Neural cell (in vitro differentiated cells): Measurements from ENCODE around the gene FMN2. TPM values are rescaled to one million over a fixed set of nuclear protein-coding genes. Genes with fewer than 3 reads are reported as not detected.
"Not testable (repeated sequence)": the region's sequence is repeated elsewhere in the genome, so short reads cannot be mapped to it uniquely, and the experiment has no call there.

Source experiments
- H2AFZ ChIP-seq: fragments of 200-600, 300-800 bp; sonication (generic), shearing (Covaris generic); 2 replicates; pipeline ENCODE4 v1.6.0; 2014; ENCODE audit warnings: low read depth, mild to moderate bottlenecking, antibody characterized with exemption, low read length, moderate library complexity
- H3F3A ChIP-seq: fragments of 200-600 bp; shearing (Covaris generic); 2 replicates; pipeline ENCODE4 v1.6.1; 2016; ENCODE audit warnings: mild to moderate bottlenecking, moderate library complexity, mixed read lengths, antibody characterized with exemption, low read length; ENCODE audit not compliant: insufficient read depth, poor library complexity, severe bottlenecking
- H3K27ac ChIP-seq: fragments of 200-600, 300-800 bp; sonication (generic), shearing (Covaris generic); 2 replicates; pipeline ENCODE4 v1.5.1; 2014; ENCODE audit warnings: mild to moderate bottlenecking, low read length, moderate library complexity
- H3K27me3 ChIP-seq: fragments of 300-800, 200-600 bp; sonication (generic), shearing (Covaris generic); 2 replicates; pipeline ENCODE4 v1.6.0; 2014; ENCODE audit warnings: mild to moderate bottlenecking, low read depth, low read length, moderate library complexity; ENCODE audit not compliant: insufficient read depth
- H3K36me3 ChIP-seq: fragments of 300-800, 200-600 bp; sonication (generic), shearing (Covaris generic); 2 replicates; pipeline ENCODE4 v1.5.1; 2014; ENCODE audit warnings: mild to moderate bottlenecking, antibody characterized with exemption, low read length, moderate library complexity; ENCODE audit not compliant: insufficient read depth
- H3K4me2 ChIP-seq: fragments of 300-800, 200-600 bp; sonication (generic), shearing (Covaris generic); 2 replicates; pipeline ENCODE4 v1.6.0; 2014; ENCODE audit warnings: mild to moderate bottlenecking, low read length
- H3K4me3 ChIP-seq: fragments of 300-800, 200-600 bp; sonication (generic), shearing (Covaris generic); 2 replicates; pipeline ENCODE4 v1.5.1; 2014; ENCODE audit warnings: mild to moderate bottlenecking, low read length, moderate library complexity
- H3K79me2 ChIP-seq: fragments of 200-600 bp; shearing (Covaris generic); replicated peaks from 2 replicates; pipeline ENCODE4 v1.6.0; 2014; ENCODE audit warnings: mild to moderate bottlenecking, low read length, moderate library complexity; ENCODE audit not compliant: insufficient read depth
- H3K9ac ChIP-seq: fragments of 300-800, 200-600 bp; sonication (generic), shearing (Covaris generic); 2 replicates; pipeline ENCODE4 v1.6.1; 2016; ENCODE audit warnings: mild to moderate bottlenecking, low read length, mixed read lengths
- H3K9me2 ChIP-seq: fragments of 200-600 bp; shearing (Covaris generic); 2 replicates; pipeline ENCODE4 v1.6.1; 2016; ENCODE audit warnings: mild to moderate bottlenecking, low read length, mixed read lengths; ENCODE audit not compliant: insufficient read depth
- H3K9me3 ChIP-seq: fragments of 200-600, 300-800 bp; sonication (generic), shearing (Covaris generic); 2 replicates; pipeline ENCODE4 v1.6.1; 2016; ENCODE audit warnings: mild to moderate bottlenecking, mixed run types, low read length, moderate library complexity, mixed read lengths
- H4K20me1 ChIP-seq: fragments of 200-600 bp; shearing (Covaris generic); 2 replicates; pipeline ENCODE4 v1.6.1; 2016; ENCODE audit warnings: mild to moderate bottlenecking, mixed run types; ENCODE audit not compliant: insufficient read depth
- EP300 ChIP-seq: fragments of 450-650 bp; conservative IDR thresholded peaks from 2 replicates; pipeline ENCODE4 v1.6.1; 2014; ENCODE audit warnings: antibody characterized with exemption, mild to moderate bottlenecking, moderate library complexity; ENCODE audit not compliant: poor library complexity, severe bottlenecking
- EZH2 ChIP-seq: fragments of 200-600, 300-800 bp; shearing (Covaris generic), sonication (generic); IDR thresholded peaks from 2 replicates; pipeline ENCODE4 v1.6.1; 2014; ENCODE audit warnings: antibody characterized with exemption, low read length, borderline replicate concordance, mild to moderate bottlenecking; ENCODE audit not compliant: insufficient read depth, poor library complexity, severe bottlenecking
- MXI1 ChIP-seq: fragments of 450-650 bp; conservative IDR thresholded peaks from 2 replicates; pipeline ENCODE4 v1.6.1; 2014; ENCODE audit warnings: antibody characterized with exemption, mild to moderate bottlenecking; ENCODE audit not compliant: poor library complexity, severe bottlenecking
- POLR2AphosphoS5 ChIP-seq: IDR thresholded peaks from 2 replicates; pipeline ENCODE4 v1.6.1; 2012
- RAD21 ChIP-seq: fragments of 450-650 bp; conservative IDR thresholded peaks from 2 replicates; pipeline ENCODE4 v1.6.1; 2014; ENCODE audit warnings: antibody characterized with exemption, mild to moderate bottlenecking, moderate library complexity
- SMC3 ChIP-seq: fragments of 450-650 bp; conservative IDR thresholded peaks from 2 replicates; pipeline ENCODE4 v1.6.1; 2014; ENCODE audit warnings: antibody characterized with exemption, mild to moderate bottlenecking, moderate library complexity; ENCODE audit not compliant: poor library complexity
- TAF1 ChIP-seq: IDR thresholded peaks from 2 replicates; pipeline ENCODE4 v1.6.1; 2012; ENCODE audit warnings: low read depth
- polyA plus RNA-seq: library from polyadenylated mRNA; depleted of rRNA; stranded (reverse); fragments of >200 nt; gene quantifications from 2 replicates; pipeline ENCODE4 v1.2.3, GENCODE V29; 2014
- TF ChIP-seq, protein P1 (sequence below): fragments of 450-650 bp; IDR thresholded peaks from 2 replicates; pipeline ENCODE4 v1.5.1; 2014; ENCODE audit warnings: antibody characterized with exemption, mild to moderate bottlenecking, moderate library complexity; ENCODE audit not compliant: poor library complexity, severe bottlenecking
- TF ChIP-seq, protein P2 (sequence below): IDR thresholded peaks from 2 replicates; pipeline ENCODE4 v1.6.1; 2012; ENCODE audit warnings: borderline replicate concordance

The FMN2 gene
- polyA plus RNA-seq, 1 donor from 2014 or later: 23.9 TPM

DNA sequence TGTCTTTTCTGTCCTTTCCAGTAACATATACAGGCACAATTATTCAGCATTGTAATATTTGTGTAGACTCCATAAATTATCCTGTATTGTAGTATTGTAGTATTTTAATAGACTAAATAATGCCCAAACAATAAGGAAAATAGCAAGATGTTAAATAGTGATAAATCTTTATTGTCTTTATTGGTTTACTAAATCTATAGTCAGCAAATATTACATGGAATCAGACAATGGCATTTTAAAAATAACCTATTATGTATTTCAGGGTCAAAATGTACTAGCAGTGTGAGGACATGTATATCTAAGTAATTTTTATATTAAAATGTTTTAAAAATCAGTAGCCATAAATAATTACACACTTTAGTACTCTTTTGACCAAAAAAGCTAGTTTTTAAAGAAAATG lies 317.9 kb downstream of the FMN2 start:
- Histone ChIP-seq H3K9me3 (no peaks in the 10 kb centered on the region), H3K79me2 (no peaks in the 10 kb centered on the region), H3K27me3 (no peaks in the 10 kb centered on the region), H4K20me1 (no peaks in the 10 kb centered on the region), H3K4me2 (no peak overlapping the region), H3F3A (no peaks in the 10 kb centered on the region), H3K36me3 (no peaks in the 10 kb centered on the region), H3K27ac (no peak overlapping the region), H3K9ac (no peak overlapping the region), H2AFZ (no peak overlapping the region), H3K9me2 (no peaks in the 10 kb centered on the region), H3K4me3 (no peak overlapping the region)
- TF ChIP-seq, protein P1, sequence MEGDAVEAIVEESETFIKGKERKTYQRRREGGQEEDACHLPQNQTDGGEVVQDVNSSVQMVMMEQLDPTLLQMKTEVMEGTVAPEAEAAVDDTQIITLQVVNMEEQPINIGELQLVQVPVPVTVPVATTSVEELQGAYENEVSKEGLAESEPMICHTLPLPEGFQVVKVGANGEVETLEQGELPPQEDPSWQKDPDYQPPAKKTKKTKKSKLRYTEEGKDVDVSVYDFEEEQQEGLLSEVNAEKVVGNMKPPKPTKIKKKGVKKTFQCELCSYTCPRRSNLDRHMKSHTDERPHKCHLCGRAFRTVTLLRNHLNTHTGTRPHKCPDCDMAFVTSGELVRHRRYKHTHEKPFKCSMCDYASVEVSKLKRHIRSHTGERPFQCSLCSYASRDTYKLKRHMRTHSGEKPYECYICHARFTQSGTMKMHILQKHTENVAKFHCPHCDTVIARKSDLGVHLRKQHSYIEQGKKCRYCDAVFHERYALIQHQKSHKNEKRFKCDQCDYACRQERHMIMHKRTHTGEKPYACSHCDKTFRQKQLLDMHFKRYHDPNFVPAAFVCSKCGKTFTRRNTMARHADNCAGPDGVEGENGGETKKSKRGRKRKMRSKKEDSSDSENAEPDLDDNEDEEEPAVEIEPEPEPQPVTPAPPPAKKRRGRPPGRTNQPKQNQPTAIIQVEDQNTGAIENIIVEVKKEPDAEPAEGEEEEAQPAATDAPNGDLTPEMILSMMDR: no peak
- TF ChIP-seq MXI1 (no peak), TAF1 (no peak), SMC3 (no peak), EP300 (no peak), RAD21 (no peak), EZH2 (no peak)

DNA sequence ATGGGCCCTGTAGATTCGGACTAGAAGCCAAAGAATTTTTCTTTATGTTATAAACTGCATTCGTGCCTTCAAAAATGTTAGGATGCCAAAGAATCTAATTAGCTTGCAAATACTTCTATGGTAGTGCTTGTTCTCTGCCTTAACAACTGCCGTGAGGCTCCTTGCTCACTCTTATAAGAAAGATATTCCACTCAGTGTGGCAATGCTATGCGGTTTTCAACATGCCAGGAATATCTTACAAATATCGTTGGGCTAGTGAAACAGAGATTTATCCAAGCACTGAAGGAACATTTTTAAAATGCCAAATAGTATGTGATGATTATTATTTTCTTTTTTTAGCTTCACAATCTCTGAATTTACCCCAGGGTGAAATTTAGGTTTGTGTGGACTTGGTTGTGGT lies 322.0 kb downstream of the FMN2 start:
- Histone ChIP-seq H3K4me2 (no peak overlapping the region), H3F3A (no peaks in the 10 kb centered on the region)

DNA sequence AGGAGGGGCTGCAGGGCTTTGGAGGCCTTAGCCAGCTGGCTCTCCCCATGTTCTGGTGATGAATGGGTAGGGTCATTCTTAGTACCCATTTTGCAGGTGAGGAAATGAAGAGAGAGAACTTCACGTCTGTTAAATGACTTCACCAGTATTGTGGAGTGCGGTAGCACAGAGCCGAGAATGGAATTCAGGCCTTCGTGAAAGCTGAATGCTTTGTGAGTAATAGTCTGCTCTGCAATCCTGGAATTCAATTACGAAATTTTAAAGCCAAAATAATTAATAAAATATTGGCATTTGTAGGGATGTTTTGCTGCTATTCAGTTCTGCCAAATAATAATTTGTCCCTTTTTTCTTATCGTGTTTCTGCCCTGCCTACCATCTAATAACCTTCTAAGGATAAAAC lies 322.6 kb downstream of the FMN2 start:
- H4K20me1 ChIP-seq: no peaks in the 10 kb centered on the region
- TF ChIP-seq, protein P2, sequence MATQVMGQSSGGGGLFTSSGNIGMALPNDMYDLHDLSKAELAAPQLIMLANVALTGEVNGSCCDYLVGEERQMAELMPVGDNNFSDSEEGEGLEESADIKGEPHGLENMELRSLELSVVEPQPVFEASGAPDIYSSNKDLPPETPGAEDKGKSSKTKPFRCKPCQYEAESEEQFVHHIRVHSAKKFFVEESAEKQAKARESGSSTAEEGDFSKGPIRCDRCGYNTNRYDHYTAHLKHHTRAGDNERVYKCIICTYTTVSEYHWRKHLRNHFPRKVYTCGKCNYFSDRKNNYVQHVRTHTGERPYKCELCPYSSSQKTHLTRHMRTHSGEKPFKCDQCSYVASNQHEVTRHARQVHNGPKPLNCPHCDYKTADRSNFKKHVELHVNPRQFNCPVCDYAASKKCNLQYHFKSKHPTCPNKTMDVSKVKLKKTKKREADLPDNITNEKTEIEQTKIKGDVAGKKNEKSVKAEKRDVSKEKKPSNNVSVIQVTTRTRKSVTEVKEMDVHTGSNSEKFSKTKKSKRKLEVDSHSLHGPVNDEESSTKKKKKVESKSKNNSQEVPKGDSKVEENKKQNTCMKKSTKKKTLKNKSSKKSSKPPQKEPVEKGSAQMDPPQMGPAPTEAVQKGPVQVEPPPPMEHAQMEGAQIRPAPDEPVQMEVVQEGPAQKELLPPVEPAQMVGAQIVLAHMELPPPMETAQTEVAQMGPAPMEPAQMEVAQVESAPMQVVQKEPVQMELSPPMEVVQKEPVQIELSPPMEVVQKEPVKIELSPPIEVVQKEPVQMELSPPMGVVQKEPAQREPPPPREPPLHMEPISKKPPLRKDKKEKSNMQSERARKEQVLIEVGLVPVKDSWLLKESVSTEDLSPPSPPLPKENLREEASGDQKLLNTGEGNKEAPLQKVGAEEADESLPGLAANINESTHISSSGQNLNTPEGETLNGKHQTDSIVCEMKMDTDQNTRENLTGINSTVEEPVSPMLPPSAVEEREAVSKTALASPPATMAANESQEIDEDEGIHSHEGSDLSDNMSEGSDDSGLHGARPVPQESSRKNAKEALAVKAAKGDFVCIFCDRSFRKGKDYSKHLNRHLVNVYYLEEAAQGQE: no peak
- TF ChIP-seq, protein P1: no peak
- TF ChIP-seq RAD21: no peak
- no peak for TF ChIP-seq EZH2
- TF ChIP-seq SMC3: no peak
- no peak for TF ChIP-seq MXI1
- TF ChIP-seq POLR2AphosphoS5: no peak
- no peak for TF ChIP-seq TAF1
- H3K79me2 ChIP-seq: no peaks in the 10 kb centered on the region
- H3K9me2 ChIP-seq: no peaks in the 10 kb centered on the region
- no peak overlapping the region for H2AFZ ChIP-seq
- H3K9ac ChIP-seq: no peak overlapping the region
- no peak overlapping the region for H3K4me2 ChIP-seq
- H3F3A ChIP-seq: no peaks in the 10 kb centered on the region
- H3K27ac ChIP-seq: no peak overlapping the region
- no peaks in the 10 kb centered on the region for H3K9me3 ChIP-seq
- no peaks in the 10 kb centered on the region for H3K27me3 ChIP-seq
- H3K36me3 ChIP-seq: no peaks in the 10 kb centered on the region
- no peak overlapping the region for H3K4me3 ChIP-seq

More for the DNA sequence above, 322.0 kb downstream of the FMN2 start:
- no peaks in the 10 kb centered on the region for H3K9me3 ChIP-seq
- H3K27me3 ChIP-seq: no peaks in the 10 kb centered on the region
- H3K9me2 ChIP-seq: no peaks in the 10 kb centered on the region
- no peaks in the 10 kb centered on the region for H4K20me1 ChIP-seq
- no peak overlapping the region for H2AFZ ChIP-seq
- H3K36me3 ChIP-seq: no peaks in the 10 kb centered on the region
- H3K27ac ChIP-seq: no peak overlapping the region
- H3K9ac ChIP-seq: no peak overlapping the region
- no peak overlapping the region for H3K4me3 ChIP-seq
- TF ChIP-seq EZH2: no peak
- TF ChIP-seq EP300: no peak
- no peak for TF ChIP-seq SMC3
- TF ChIP-seq TAF1: no peak
- H3K79me2 ChIP-seq: no peaks in the 10 kb centered on the region

DNA sequence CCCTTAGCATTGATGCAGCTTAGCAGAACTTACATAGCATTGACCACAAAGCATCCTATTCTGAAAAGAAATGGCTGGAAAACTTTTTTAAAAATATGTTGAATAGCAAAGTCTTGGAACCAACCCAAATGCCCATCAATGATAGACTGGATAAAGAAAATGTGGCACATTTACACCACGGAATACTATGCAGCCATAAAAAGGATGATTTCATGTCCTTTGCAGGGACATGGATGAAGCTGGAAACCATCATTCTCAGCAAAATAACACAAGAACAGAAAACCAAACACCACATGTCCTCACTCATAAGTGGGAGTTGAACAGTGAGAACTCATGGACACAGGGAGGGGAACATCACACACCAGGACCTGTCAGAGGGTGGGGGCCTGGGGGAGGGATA lies 323.3 kb downstream of the FMN2 start:
- not testable (repeated sequence) for H3K9me3 ChIP-seq, H2AFZ ChIP-seq, H3K27ac ChIP-seq, H3K36me3 ChIP-seq, H3K79me2 ChIP-seq, H3K27me3 ChIP-seq, H4K20me1 ChIP-seq, H3K4me3 ChIP-seq, H3K9me2 ChIP-seq, H3K9ac ChIP-seq, H3K4me2 ChIP-seq, H3F3A ChIP-seq
